Amniotic stem cell (primary cell): ENCODE measurements around the gene ANKS1B.

Source experiments
- DNase-seq: peaks from one replicate; lab custom pipeline; 2025; lab: John Stamatoyannopoulos, UW

The ANKS1B gene

GRCh38 chr12:98725476-98726247, 1259.1 kb downstream of the ANKS1B start:
- DNase-seq = peak; percentile 50

GRCh38 chr12:98724384-98725155, 1260.2 kb downstream of the ANKS1B start:
- no peak for DNase-seq

GRCh38 chr12:98721204-98721702, 1263.5 kb downstream of the ANKS1B start:
- no peak for DNase-seq

- DNase-seq = no peak
Observed at GRCh38 chr12:98719515-98720504, 1264.9 kb downstream of the ANKS1B start.

- no peak for DNase-seq
Observed at GRCh38 chr12:98714426-98714825, 1270.3 kb downstream of the ANKS1B start.

GRCh38 chr12:98709022-98709421, 1275.7 kb downstream of the ANKS1B start:
- no peak for DNase-seq

GRCh38 chr12:98701166-98701565, 1283.6 kb downstream of the ANKS1B start:
- DNase-seq = no peak

- DNase-seq = no peak
Observed at GRCh38 chr12:98699586-98699985, 1285.2 kb downstream of the ANKS1B start.

- DNase-seq = peak; percentile 15
Observed at GRCh38 chr12:98698603-98699463, 1285.9 kb downstream of the ANKS1B start.

- DNase-seq = no peak
Observed at GRCh38 chr12:98697209-98697608, 1287.5 kb downstream of the ANKS1B start.

GRCh38 chr12:98696036-98696646, 1288.6 kb downstream of the ANKS1B start:
- no peak for DNase-seq

GRCh38 chr12:98691351-98691750, 1293.4 kb downstream of the ANKS1B start:
- no peak for DNase-seq

- DNase-seq = no peak
Observed at GRCh38 chr12:98686603-98687002, 1298.1 kb downstream of the ANKS1B start.
